ENCODE measurements around the gene FBXO39. TPM values are rescaled to one million over a fixed set of nuclear protein-coding genes. Genes with fewer than 3 reads are reported as not detected.

Gene FBXO39
- total and polyA plus RNA-seq, 2 donors (not counting 1 experiment from before 2014, with no cell fraction given) = 0.13 TPM; not detected in 1

- ChIA-PET POLR2A (no interaction called here), CTCF (no interaction called here)
- Histone ChIP-seq H3K4me3 (ENCODE audit: control extremely low read depth in 1 of 5, extremely low read depth in 1 of 5, insufficient read depth in 1 of 5, low read depth in 2 of 5, low read length in 4 of 5) (no peak overlapping the region), H3K9ac (ENCODE audit: low read length) (no peak overlapping the region), H3K4me2 (replicated peaks; ENCODE audit: low read depth, low read length, poor library complexity, severe bottlenecking) (peak overlapping the region; percentile 26), H3K9me3 (ENCODE audit: control extremely low read depth in 1 of 3, control insufficient read depth in 2 of 3, insufficient read depth in 1 of 3, low read length in 2 of 3) (no peaks in the 10 kb centered on the region), H4K20me1 (ENCODE audit: control insufficient read depth, insufficient read depth, low read length, poor library complexity, severe bottlenecking) (no peaks in the 10 kb centered on the region), H3K36me3 (replicated peaks in 1 of 2; ENCODE audit: control extremely low read depth in 1 of 2, control insufficient read depth in 1 of 2, extremely low read depth in 1 of 2, insufficient read depth in 2 of 2, low read length in 1 of 2) (peaks cover 1 to 43% of the 10 kb centered on the region in 2 experiments), H3K79me2 (ENCODE audit: control insufficient read depth, insufficient read depth, low read length) (peaks cover 21% of the 10 kb centered on the region), H3K27me3 (replicated peaks in 1 of 4; ENCODE audit: control extremely low read depth in 1 of 4, control insufficient read depth in 3 of 4, insufficient read depth in 4 of 4, low read length in 3 of 4) (no peaks in the 10 kb centered on the region), H2AFZ (ENCODE audit: insufficient read depth, low read depth, low read length, poor library complexity, severe bottlenecking) (no peak overlapping the region), H3K27ac (ENCODE audit: low read length in 2 of 2) (no peak overlapping the region), H3K4me1 (ENCODE audit: control insufficient read depth in 2 of 2, insufficient read depth in 2 of 2, low read length in 2 of 2) (peaks cover 9 to 32% of the 10 kb centered on the region in 2 donors)
- peak overlapping the region; percentile 57 for H3K4me3 Mint-ChIP-seq
- H3K4me1 Mint-ChIP-seq = peaks cover 32% of the 10 kb centered on the region
- H3K9me3 Mint-ChIP-seq (ENCODE audit: insufficient read depth) = no peaks in the 10 kb centered on the region
- intact Hi-C loops (cut with micrococcal nuclease) = no loop called here
- no peak overlapping the region for H3K27ac Mint-ChIP-seq
- 89% methylated on average over 1 of the region's 2 CpGs for WGBS (ENCODE audit: insufficient coverage)
- no peak for TF ChIP-seq EZH2 (IDR thresholded peaks at IDR 0.05; ENCODE audit: borderline replicate concordance, insufficient read depth, low read depth, low read length, poor library complexity, severe bottlenecking)
- no peak for TF ChIP-seq CTCF (IDR thresholded peaks at IDR 0.05)
- DNase-seq (no peak), ATAC-seq (ENCODE audit: low read depth) (no peak)
- no peaks in the 10 kb centered on the region for H3K27me3 Mint-ChIP-seq
Measured at GRCh38 chr17:6757747-6758146, 18.3 kb upstream of the FBXO39 start.

GRCh38 chr17:6761779-6762178, 14.2 kb upstream of the FBXO39 start:
- Histone ChIP-seq H3K9me3 (ENCODE audit: control extremely low read depth in 1 of 3, control insufficient read depth in 2 of 3, insufficient read depth in 1 of 3, low read length in 2 of 3) (no peaks in the 10 kb centered on the region), H3K27me3 (replicated peaks in 1 of 4; ENCODE audit: control extremely low read depth in 1 of 4, control insufficient read depth in 3 of 4, insufficient read depth in 4 of 4, low read length in 3 of 4) (no peaks in the 10 kb centered on the region), H3K4me2 (replicated peaks; ENCODE audit: low read depth, low read length, poor library complexity, severe bottlenecking) (no peak overlapping the region), H4K20me1 (ENCODE audit: control insufficient read depth, insufficient read depth, low read length, poor library complexity, severe bottlenecking) (no peaks in the 10 kb centered on the region), H2AFZ (ENCODE audit: insufficient read depth, low read depth, low read length, poor library complexity, severe bottlenecking) (no peak overlapping the region), H3K9ac (ENCODE audit: low read length) (no peak overlapping the region), H3K36me3 (replicated peaks in 1 of 2; ENCODE audit: control extremely low read depth in 1 of 2, control insufficient read depth in 1 of 2, extremely low read depth in 1 of 2, insufficient read depth in 2 of 2, low read length in 1 of 2) (peaks cover 1 to 80% of the 10 kb centered on the region in 2 experiments), H3K4me3 (ENCODE audit: control extremely low read depth in 1 of 5, extremely low read depth in 1 of 5, insufficient read depth in 1 of 5, low read depth in 2 of 5, low read length in 4 of 5) (no peak overlapping the region), H3K79me2 (ENCODE audit: control insufficient read depth, insufficient read depth, low read length) (peaks cover 11% of the 10 kb centered on the region), H3K4me1 (ENCODE audit: control insufficient read depth in 2 of 2, insufficient read depth in 2 of 2, low read length in 2 of 2) (peaks cover 5 to 15% of the 10 kb centered on the region in 2 donors), H3K27ac (ENCODE audit: low read length in 2 of 2) (no peak overlapping the region)
- intact Hi-C loops (cut with micrococcal nuclease) = no loop called here
- DNase-seq = no peak
- Mint-ChIP-seq H3K27me3 (no peaks in the 10 kb centered on the region), H3K4me1 (peaks cover 13% of the 10 kb centered on the region), H3K27ac (no peak overlapping the region), H3K9me3 (ENCODE audit: insufficient read depth) (peaks cover 6% of the 10 kb centered on the region), H3K4me3 (no peak overlapping the region)
- TF ChIP-seq CTCF (IDR thresholded peaks at IDR 0.05) (no peak), EZH2 (IDR thresholded peaks at IDR 0.05; ENCODE audit: borderline replicate concordance, insufficient read depth, low read depth, low read length, poor library complexity, severe bottlenecking) (no peak)
- no peak for ATAC-seq (ENCODE audit: low read depth)
- WGBS (ENCODE audit: insufficient coverage) = 93% methylated on average over 6 of the region's 8 CpGs
- ChIA-PET CTCF (no interaction called here), POLR2A (no interaction called here)

Data from B cell (primary cell).